ENCODE data around the gene ZNRF3. TPM values are rescaled to one million over a fixed set of nuclear protein-coding genes. Genes with fewer than 3 reads are reported as not detected.

ZNRF3 gene
- total and polyA plus RNA-seq, 4 donors, result 8.9 to 13.0 (median 11.3) TPM

DNA sequence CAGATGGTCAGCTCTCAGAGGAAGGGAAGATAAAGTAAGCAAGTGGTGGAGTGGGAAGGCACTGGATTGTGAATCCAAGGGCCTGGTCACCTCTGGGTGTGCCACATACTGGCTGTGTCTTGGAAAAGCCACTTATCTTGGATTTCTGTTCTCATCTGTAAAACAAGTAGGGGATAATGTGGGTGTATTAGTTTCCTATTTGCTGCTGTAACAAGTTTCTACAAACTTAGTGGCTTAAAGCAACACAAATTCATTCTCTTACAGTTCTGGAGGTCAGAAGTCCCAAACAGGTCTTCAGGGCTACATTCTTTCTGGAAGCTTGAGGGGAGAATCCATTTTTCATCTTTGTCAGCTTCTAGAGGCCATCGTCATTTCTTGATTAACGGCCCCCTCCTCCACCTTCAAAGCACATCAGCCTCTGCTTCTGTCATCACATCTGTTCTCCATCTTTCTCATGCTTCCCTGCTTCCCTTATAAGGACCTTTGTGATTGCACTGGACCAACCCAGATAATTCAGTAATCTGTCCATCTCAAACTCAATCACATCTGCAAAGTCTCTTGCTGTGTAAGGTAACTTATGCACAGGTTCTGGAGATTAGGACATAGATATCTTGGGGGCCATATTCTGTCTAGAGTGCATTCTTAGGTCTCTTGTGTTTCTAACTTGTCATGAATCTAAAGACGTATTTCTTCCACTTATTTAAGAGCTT, 102.4 kb downstream of the ZNRF3 start:
- Histone ChIP-seq H3K27ac (ENCODE audit: low read depth, low read length) (no peak overlapping the region), H3K9me3 (ENCODE audit: control insufficient read depth, insufficient read depth, low read length) (no peaks in the 10 kb centered on the region), H3K4me3 (ENCODE audit: low read depth, low read length) (no peak overlapping the region), H3K36me3 (ENCODE audit: control insufficient read depth, insufficient read depth, low read length) (peaks cover 6% of the 10 kb centered on the region), H3K27me3 (ENCODE audit: control insufficient read depth, insufficient read depth, low read length) (no peaks in the 10 kb centered on the region), H3K4me1 (ENCODE audit: control insufficient read depth, insufficient read depth, low read length) (peaks cover 15% of the 10 kb centered on the region)
- DNase-seq (ENCODE audit: low read depth in 4 of 6, low spot score in 6 of 6), result no peak
- WGBS (ENCODE audit: insufficient coverage), result 83% methylated on average over 2 of the region's 3 CpGs

DNA sequence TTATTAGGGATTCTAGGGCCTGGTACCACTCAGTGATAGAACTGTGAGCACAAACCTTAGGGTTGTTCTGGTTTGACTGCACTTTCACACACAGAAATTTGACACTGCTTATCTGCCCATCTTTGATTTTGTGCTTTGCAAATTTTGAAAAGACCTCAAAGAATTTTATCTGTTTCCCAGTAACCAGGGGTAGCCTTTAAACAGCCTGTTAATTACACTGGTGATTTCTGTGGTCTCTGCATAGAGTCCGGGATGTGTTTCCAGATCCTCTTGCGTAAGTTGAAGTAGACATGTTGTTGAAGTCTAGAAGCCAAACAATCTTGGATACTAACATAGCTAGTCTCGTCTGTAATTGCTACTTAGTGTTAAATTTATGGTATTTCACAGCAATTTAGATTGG, 103.0 kb downstream of the ZNRF3 start:
- H3K4me3 ChIP-seq (ENCODE audit: low read depth, low read length), result no peak overlapping the region
- no peak overlapping the region for H3K27ac ChIP-seq (ENCODE audit: low read depth, low read length)
- H3K27me3 ChIP-seq (ENCODE audit: control insufficient read depth, insufficient read depth, low read length), result no peaks in the 10 kb centered on the region
- peaks cover 9% of the 10 kb centered on the region for H3K36me3 ChIP-seq (ENCODE audit: control insufficient read depth, insufficient read depth, low read length)
- WGBS (ENCODE audit: insufficient coverage), result 94% methylated on average over 2 of the region's 3 CpGs
- no peaks in the 10 kb centered on the region for H3K9me3 ChIP-seq (ENCODE audit: control insufficient read depth, insufficient read depth, low read length)
- DNase-seq (ENCODE audit: low read depth in 4 of 6, low spot score in 6 of 6), result no peak
- H3K4me1 ChIP-seq (ENCODE audit: control insufficient read depth, insufficient read depth, low read length), result peaks cover 15% of the 10 kb centered on the region

DNA sequence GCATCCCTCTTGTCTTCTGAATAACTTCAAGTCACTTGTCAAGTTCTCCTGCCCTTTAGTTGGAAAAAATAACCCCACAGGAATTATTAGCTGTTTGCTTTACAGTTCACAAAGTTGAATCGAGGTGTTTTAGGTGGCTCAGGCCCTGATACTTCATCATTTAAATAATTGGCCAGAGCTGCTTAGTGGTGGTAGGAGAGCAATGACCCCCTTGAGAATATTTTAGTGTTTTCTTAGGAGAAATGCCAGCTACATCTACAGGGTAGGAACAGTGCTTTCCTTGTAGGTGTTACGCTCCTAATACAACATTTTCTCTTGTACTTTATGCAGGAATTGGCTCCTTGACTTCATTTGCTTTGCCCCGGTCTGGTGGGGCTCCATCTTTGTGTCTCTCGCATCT, 105.1 kb downstream of the ZNRF3 start:
- Histone ChIP-seq H3K9me3 (ENCODE audit: control insufficient read depth, insufficient read depth, low read length) (no peaks in the 10 kb centered on the region), H3K27me3 (ENCODE audit: control insufficient read depth, insufficient read depth, low read length) (no peaks in the 10 kb centered on the region), H3K4me1 (ENCODE audit: control insufficient read depth, insufficient read depth, low read length) (peaks cover 17% of the 10 kb centered on the region), H3K36me3 (ENCODE audit: control insufficient read depth, insufficient read depth, low read length) (peaks cover 14% of the 10 kb centered on the region), H3K4me3 (ENCODE audit: low read depth, low read length) (no peak overlapping the region), H3K27ac (ENCODE audit: low read depth, low read length) (no peak overlapping the region)
- no peak for DNase-seq (ENCODE audit: low read depth in 4 of 6, low spot score in 6 of 6)
- WGBS (ENCODE audit: insufficient coverage), result 79% methylated on average over 2 of the region's 4 CpGs

DNA sequence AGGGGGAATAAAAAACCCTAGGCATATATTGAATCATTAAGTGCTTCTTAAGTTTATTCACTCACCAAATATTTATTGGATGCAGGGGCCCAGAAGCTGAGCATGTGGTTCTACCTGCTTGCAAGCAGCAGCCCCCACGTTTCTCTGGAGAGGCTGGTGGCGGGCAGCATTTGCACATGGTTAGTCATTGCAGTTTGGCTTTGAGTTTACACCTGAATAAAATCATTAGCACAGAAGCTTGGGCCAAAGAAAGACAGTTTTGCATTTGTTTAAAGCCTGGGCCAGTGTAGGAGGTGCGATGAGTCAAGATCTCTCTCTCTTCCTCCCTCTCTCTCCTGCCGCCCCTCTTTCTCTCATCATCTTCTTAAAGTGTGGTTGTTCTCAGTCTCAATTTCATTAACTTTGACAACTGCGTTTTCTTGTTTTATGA, 105.7 kb downstream of the ZNRF3 start:
- no peak for DNase-seq (ENCODE audit: low read depth in 4 of 6, low spot score in 6 of 6)
- WGBS (ENCODE audit: insufficient coverage), result 70% methylated on average over 2 of the region's 5 CpGs
- Histone ChIP-seq H3K4me1 (ENCODE audit: control insufficient read depth, insufficient read depth, low read length) (peaks cover 17% of the 10 kb centered on the region), H3K27me3 (ENCODE audit: control insufficient read depth, insufficient read depth, low read length) (no peaks in the 10 kb centered on the region), H3K9me3 (ENCODE audit: control insufficient read depth, insufficient read depth, low read length) (no peaks in the 10 kb centered on the region), H3K27ac (ENCODE audit: low read depth, low read length) (no peak overlapping the region), H3K36me3 (ENCODE audit: control insufficient read depth, insufficient read depth, low read length) (peaks cover 14% of the 10 kb centered on the region), H3K4me3 (ENCODE audit: low read depth, low read length) (no peak overlapping the region)

DNA sequence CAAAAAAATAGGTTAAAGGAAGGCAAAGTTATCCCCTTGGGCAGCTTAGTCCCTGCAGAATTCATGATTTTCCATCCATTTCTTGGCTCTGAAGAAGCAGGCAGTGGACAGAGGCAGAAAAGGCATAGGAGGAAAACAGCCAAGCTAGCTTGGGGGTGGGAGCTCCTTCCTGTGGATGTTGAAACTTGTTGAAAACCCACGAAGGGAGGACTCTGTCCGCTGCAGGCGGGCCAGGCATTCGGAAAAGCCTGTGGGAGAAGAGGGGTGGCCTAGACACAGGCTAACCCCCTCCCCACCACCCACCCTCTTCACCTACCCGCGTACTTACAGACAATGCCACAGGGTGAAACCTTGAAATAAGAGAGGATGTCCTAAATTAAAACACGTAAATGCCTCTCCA, 106.1 kb downstream of the ZNRF3 start:
- Histone ChIP-seq H3K4me1 (ENCODE audit: control insufficient read depth, insufficient read depth, low read length) (peaks cover 17% of the 10 kb centered on the region), H3K27me3 (ENCODE audit: control insufficient read depth, insufficient read depth, low read length) (no peaks in the 10 kb centered on the region), H3K27ac (ENCODE audit: low read depth, low read length) (no peak overlapping the region), H3K4me3 (ENCODE audit: low read depth, low read length) (no peak overlapping the region), H3K36me3 (ENCODE audit: control insufficient read depth, insufficient read depth, low read length) (peaks cover 14% of the 10 kb centered on the region), H3K9me3 (ENCODE audit: control insufficient read depth, insufficient read depth, low read length) (no peaks in the 10 kb centered on the region)
- no CpG with 5 or more reads among the region's 7 CpGs for WGBS (ENCODE audit: insufficient coverage)
- no peak for DNase-seq (ENCODE audit: low read depth in 4 of 6, low spot score in 6 of 6)

DNA sequence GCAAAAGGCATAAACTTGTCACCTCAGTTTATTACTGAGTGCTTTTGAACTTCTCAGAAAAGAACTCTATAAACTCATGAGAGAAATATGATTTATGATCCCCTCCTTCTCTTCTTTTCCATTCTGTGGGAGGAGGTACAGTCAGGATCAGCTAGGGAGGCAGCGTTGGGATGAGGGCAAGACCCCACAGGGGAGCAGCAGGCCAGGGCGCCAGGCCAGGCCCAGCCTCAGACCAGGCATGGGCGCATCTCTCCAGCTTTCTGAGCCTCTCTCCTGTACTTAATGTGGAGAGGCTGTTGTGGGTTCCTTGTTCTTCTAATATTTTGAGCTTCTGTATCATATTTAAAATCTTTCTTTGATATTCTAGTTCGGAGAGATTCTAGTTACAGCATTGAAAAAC, 106.5 kb downstream of the ZNRF3 start:
- no peak for DNase-seq (ENCODE audit: low read depth in 4 of 6, low spot score in 6 of 6)
- Histone ChIP-seq H3K27me3 (ENCODE audit: control insufficient read depth, insufficient read depth, low read length) (no peaks in the 10 kb centered on the region), H3K9me3 (ENCODE audit: control insufficient read depth, insufficient read depth, low read length) (no peaks in the 10 kb centered on the region), H3K4me3 (ENCODE audit: low read depth, low read length) (no peak overlapping the region), H3K4me1 (ENCODE audit: control insufficient read depth, insufficient read depth, low read length) (peaks cover 17% of the 10 kb centered on the region), H3K27ac (ENCODE audit: low read depth, low read length) (no peak overlapping the region), H3K36me3 (ENCODE audit: control insufficient read depth, insufficient read depth, low read length) (peaks cover 14% of the 10 kb centered on the region)
- 100% methylated on average over 1 of the region's 4 CpGs for WGBS (ENCODE audit: insufficient coverage)

DNA sequence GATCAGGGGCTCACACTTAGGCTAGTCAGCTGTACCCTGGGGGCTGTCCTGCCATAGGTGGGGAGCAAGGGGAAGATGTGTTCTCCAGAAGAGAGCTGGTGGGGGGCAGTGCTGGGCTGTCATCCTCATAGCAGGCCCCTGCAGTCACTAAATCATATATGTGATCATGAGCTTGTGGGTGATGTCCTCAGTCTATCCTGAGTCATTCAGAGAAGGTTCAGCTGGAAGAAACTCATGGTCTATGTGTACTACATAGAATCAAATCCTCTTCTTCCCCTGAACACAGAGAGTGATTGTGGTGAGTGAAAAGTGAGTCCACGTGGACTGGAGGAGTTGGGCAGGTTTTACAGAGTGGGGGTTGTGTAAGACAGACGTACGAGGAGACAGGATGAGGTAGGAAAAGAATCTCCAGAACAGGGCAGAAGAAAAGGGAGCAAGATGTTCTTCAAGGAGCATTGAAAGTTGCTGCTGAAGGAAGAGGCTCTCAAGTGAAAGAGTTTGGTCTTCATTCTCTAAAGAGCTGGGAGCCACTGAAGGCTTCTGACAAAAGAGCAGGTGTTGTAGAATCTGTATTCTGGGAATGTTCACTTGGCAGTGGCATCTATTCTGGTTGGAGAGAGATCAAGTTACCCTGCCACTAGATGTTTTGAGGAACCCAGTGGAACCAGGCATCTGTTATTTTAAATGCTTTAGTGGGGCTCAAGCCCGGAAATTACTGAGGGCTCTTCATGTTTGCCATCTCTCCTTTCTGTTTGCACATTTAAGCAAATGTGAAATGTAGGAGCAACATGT, 109.4 kb downstream of the ZNRF3 start:
- no peak overlapping the region for H3K4me3 ChIP-seq (ENCODE audit: low read depth, low read length)
- WGBS (ENCODE audit: insufficient coverage), result 83% methylated on average over 4 of the region's 4 CpGs
- peaks cover 17% of the 10 kb centered on the region for H3K4me1 ChIP-seq (ENCODE audit: control insufficient read depth, insufficient read depth, low read length)
- H3K36me3 ChIP-seq (ENCODE audit: control insufficient read depth, insufficient read depth, low read length), result peaks cover 14% of the 10 kb centered on the region
- no peak for DNase-seq (ENCODE audit: low read depth in 4 of 6, low spot score in 6 of 6)
- H3K27me3 ChIP-seq (ENCODE audit: control insufficient read depth, insufficient read depth, low read length), result no peaks in the 10 kb centered on the region
- no peaks in the 10 kb centered on the region for H3K9me3 ChIP-seq (ENCODE audit: control insufficient read depth, insufficient read depth, low read length)
- H3K27ac ChIP-seq (ENCODE audit: low read depth, low read length), result no peak overlapping the region

DNA sequence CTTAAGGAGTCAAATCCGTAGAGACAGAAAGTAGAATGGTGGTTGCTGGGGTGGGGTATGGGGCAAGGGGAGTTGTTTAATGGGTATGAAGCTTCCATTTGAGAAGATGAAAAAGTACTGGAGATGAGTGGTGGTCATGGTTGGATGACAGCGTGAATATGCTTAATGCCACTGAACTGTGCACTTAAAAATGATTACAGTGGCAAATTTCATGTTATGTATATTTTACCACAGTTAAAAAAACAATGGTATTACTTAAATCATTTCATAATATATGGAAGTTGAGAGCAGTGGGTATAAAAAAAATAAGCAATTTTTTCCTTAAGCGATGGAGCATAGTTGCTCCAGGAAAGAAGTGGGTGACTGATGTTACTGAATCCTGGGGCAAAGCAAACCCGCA, 111.2 kb downstream of the ZNRF3 start:
- H3K27ac ChIP-seq (ENCODE audit: low read depth, low read length), result no peak overlapping the region
- no peak overlapping the region for H3K4me3 ChIP-seq (ENCODE audit: low read depth, low read length)
- no peak for DNase-seq (ENCODE audit: low read depth in 4 of 6, low spot score in 6 of 6)
- whole genome bisulfite sequencing (ENCODE audit: insufficient coverage), result 100% methylated on average over 2 of the region's 4 CpGs
- no peaks in the 10 kb centered on the region for H3K27me3 ChIP-seq (ENCODE audit: control insufficient read depth, insufficient read depth, low read length)
- H3K9me3 ChIP-seq (ENCODE audit: control insufficient read depth, insufficient read depth, low read length), result no peaks in the 10 kb centered on the region
- H3K4me1 ChIP-seq (ENCODE audit: control insufficient read depth, insufficient read depth, low read length), result peaks cover 13% of the 10 kb centered on the region
- peaks cover 13% of the 10 kb centered on the region for H3K36me3 ChIP-seq (ENCODE audit: control insufficient read depth, insufficient read depth, low read length)

DNA sequence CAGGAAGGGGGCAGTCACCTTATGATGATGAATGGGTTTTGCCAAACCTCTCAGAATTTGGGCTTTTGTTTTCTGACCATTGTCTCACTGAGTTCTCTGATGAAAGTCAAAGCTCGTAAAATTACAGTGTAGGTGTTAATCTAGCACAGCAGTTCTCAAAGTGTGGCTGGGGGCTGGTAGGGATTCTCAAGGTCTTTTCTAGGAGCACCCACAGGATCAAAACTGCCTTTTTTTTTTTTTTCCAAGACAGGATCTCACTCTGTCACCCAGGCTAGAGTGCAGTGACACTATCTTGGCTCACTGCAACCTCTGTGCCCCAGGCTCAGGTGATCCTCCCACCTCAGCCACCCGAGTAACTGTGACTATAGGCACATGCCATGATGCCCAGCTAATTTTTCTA, 112.2 kb downstream of the ZNRF3 start:
- Histone ChIP-seq H3K27me3 (ENCODE audit: control insufficient read depth, insufficient read depth, low read length) (no peaks in the 10 kb centered on the region), H3K27ac (ENCODE audit: low read depth, low read length) (no peak overlapping the region), H3K36me3 (ENCODE audit: control insufficient read depth, insufficient read depth, low read length) (peaks cover 9% of the 10 kb centered on the region), H3K4me1 (ENCODE audit: control insufficient read depth, insufficient read depth, low read length) (peaks cover 8% of the 10 kb centered on the region), H3K4me3 (ENCODE audit: low read depth, low read length) (no peak overlapping the region), H3K9me3 (ENCODE audit: control insufficient read depth, insufficient read depth, low read length) (no peaks in the 10 kb centered on the region)
- no peak for DNase-seq (ENCODE audit: low read depth in 4 of 6, low spot score in 6 of 6)
- 86% methylated on average over 1 of the region's 2 CpGs for WGBS (ENCODE audit: insufficient coverage)

DNA sequence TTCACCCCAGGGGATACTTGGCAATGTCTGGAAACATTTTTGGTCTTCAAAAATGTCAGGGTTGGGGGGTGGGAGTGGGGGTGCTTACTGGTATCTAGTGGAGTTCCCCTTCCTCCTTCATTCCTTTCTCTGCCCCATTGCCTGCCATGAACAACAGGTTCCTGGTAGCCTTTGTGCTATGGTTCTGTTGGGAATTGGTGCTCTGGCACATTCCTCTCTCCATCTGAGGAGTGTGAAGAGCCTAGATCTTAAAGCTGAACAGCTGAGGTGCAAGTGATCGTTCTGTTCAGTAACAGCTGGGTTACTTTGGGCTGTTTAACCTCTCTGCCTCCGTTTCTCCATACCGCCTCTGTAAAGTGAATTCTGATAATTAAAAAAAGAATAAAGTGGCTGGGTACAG, 114.0 kb downstream of the ZNRF3 start:
- H3K27ac ChIP-seq (ENCODE audit: low read depth, low read length), result no peak overlapping the region

More for the DNA sequence above, 114.0 kb downstream of the ZNRF3 start:
- H3K4me3 ChIP-seq (ENCODE audit: low read depth, low read length), result no peak overlapping the region
- DNase-seq (ENCODE audit: low read depth in 4 of 6, low spot score in 6 of 6), result no peak
- peaks cover 6% of the 10 kb centered on the region for H3K4me1 ChIP-seq (ENCODE audit: control insufficient read depth, insufficient read depth, low read length)
- peaks cover 2% of the 10 kb centered on the region for H3K36me3 ChIP-seq (ENCODE audit: control insufficient read depth, insufficient read depth, low read length)
- WGBS (ENCODE audit: insufficient coverage), result no CpG with 5 or more reads among the region's 3 CpGs
- no peaks in the 10 kb centered on the region for H3K27me3 ChIP-seq (ENCODE audit: control insufficient read depth, insufficient read depth, low read length)
- no peaks in the 10 kb centered on the region for H3K9me3 ChIP-seq (ENCODE audit: control insufficient read depth, insufficient read depth, low read length)
